Tibial nerve (tissue), 4 donors: ENCODE measurements around the gene MEA1. TPM values are rescaled to one million over a fixed set of nuclear protein-coding genes. Genes with fewer than 3 reads are reported as not detected.
"Not testable (repeated sequence)": the region's sequence is repeated elsewhere in the genome, so short reads cannot be mapped to it uniquely, and the experiment has no call there.

Experiments used
- DNase-seq, 2 donors: peaks; one replicate each; pipeline ENCODE4 v3.0.0-alpha.2; 2019; ENCODE audit warnings: low spot score in 2 of 2
- H3K27ac ChIP-seq, 4 donors: fragments of 200-600 bp; sonication (generic) in 3 of 4; one replicate each; pipeline ENCODE4 v1.5.1; 2017 to 2019; ENCODE audit warnings: mild to moderate bottlenecking in 1 of 4
- H3K27me3 ChIP-seq, 2 donors: fragments of 200-600 bp; sonication (generic) in 1 of 2; one replicate each; pipeline versions ENCODE4 v1.5.1 to v1.6.0; 2017 to 2019
- H3K36me3 ChIP-seq, 3 donors: fragments of 200-600 bp; sonication (generic); one replicate each; pipeline ENCODE4 v1.5.1; 2018 to 2019
- H3K4me1 ChIP-seq, 4 donors: fragments of 200-600 bp; sonication (generic) in 3 of 4; one replicate each; pipeline ENCODE4 v1.5.1; 2017 to 2019
- H3K4me3 ChIP-seq, 4 donors: fragments of 200-600 bp; sonication (generic) in 3 of 4; one replicate each; pipeline ENCODE4 v1.5.1; 2017 to 2019; ENCODE audit warnings: mild to moderate bottlenecking in 1 of 4, moderate library complexity in 1 of 4
- H3K9me3 ChIP-seq, 4 donors: fragments of 200-600 bp; sonication (generic) in 3 of 4; one replicate each; pipeline ENCODE4 v1.5.1; 2017 to 2019
- CTCF ChIP-seq, 5 experiments: fragments of 200-600 bp in 3 of 5; fragments of 450-650 bp in 2 of 5; sonication (generic) in 3 of 5; IDR thresholded peaks; one replicate each; pipeline ENCODE4 v1.5.1; 2016 to 2019; ENCODE audit warnings: antibody characterized with exemption in 5 of 5, mild to moderate bottlenecking in 3 of 5, moderate library complexity in 2 of 5
- EP300 ChIP-seq, 2 donors: sonication (generic); formaldehyde crosslinking; IDR thresholded peaks; one replicate each; pipeline ENCODE4 v1.6.1; 2017; ENCODE audit warnings: antibody characterized with exemption in 2 of 2, mild to moderate bottlenecking in 1 of 2
- POLR2A ChIP-seq, 2 donors: fragments of 450-650 bp; IDR thresholded peaks; one replicate each; pipeline ENCODE4 v1.6.1; 2017; ENCODE audit warnings: antibody characterized with exemption in 2 of 2, mild to moderate bottlenecking in 2 of 2, moderate library complexity in 2 of 2
- WGBS, 2 donors: methylation state at CpG; one replicate each; pipeline ENCODE4 v1.1.5; 2018; 5-methylcytosine and 5-hydroxymethylcytosine counted together
- total RNA-seq, 4 donors: library from RNA; depleted of rRNA; stranded (reverse); fragments of >200 nt; gene quantifications; one replicate each; pipeline ENCODE4 v1.1.0, GENCODE V29; 2016

MEA1 gene
- total RNA-seq, 4 donors from 2014 or later = 41.8 to 91.6 (median 67.4) TPM

- Histone ChIP-seq H3K36me3 (peaks cover 0 to 71% (median 8%) of the 10 kb centered on the region in 3 donors), H3K4me3 (no peak overlapping the region)
Observed at GRCh38 chr6:43007126-43007525, 6.6 kb downstream of the MEA1 start.

GRCh38 chr6:43006251-43006650, 7.5 kb downstream of the MEA1 start:
- H3K4me1 ChIP-seq = no peaks in the 10 kb centered on the region
- peaks cover 0 to 63% (median 5%) of the 10 kb centered on the region in 3 donors for H3K36me3 ChIP-seq
- TF ChIP-seq CTCF (IDR thresholded peaks at IDR 0.05) (no peak), POLR2A (IDR thresholded peaks at IDR 0.05) (no peak), EP300 (IDR thresholded peaks at IDR 0.05) (no peak)
- no peak for DNase-seq
- H3K9me3 ChIP-seq = no peaks in the 10 kb centered on the region
- H3K4me3 ChIP-seq = no peak overlapping the region
- H3K27ac ChIP-seq = no peak overlapping the region
- no peaks in the 10 kb centered on the region for H3K27me3 ChIP-seq
- WGBS, 2 donors = 91 to 97% methylated on average over 11 of the region's 11 CpGs

More at GRCh38 chr6:43007126-43007525, 6.6 kb downstream of the MEA1 start:
- 89 to 93% methylated on average over 9 of the region's 9 CpGs for WGBS, 2 donors
- no peak for DNase-seq
- Histone ChIP-seq H3K4me1 (peaks cover 0 to 8% (median 0%) of the 10 kb centered on the region in 4 donors), H3K27me3 (no peaks in the 10 kb centered on the region), H3K27ac (no peak overlapping the region), H3K9me3 (no peaks in the 10 kb centered on the region)
- TF ChIP-seq CTCF (IDR thresholded peaks at IDR 0.05) = no peak
- TF ChIP-seq EP300 (IDR thresholded peaks at IDR 0.05) = no peak
- TF ChIP-seq POLR2A (IDR thresholded peaks at IDR 0.05) = no peak

- Histone ChIP-seq H3K27ac (no peak overlapping the region), H3K36me3 (peaks cover 0 to 63% (median 5%) of the 10 kb centered on the region in 3 donors), H3K9me3 (no peaks in the 10 kb centered on the region), H3K4me3 (no peak overlapping the region), H3K4me1 (no peaks in the 10 kb centered on the region), H3K27me3 (no peaks in the 10 kb centered on the region)
- WGBS, 2 donors = 91 to 94% methylated on average over 5 of the region's 5 CpGs
- DNase-seq = no peak
- TF ChIP-seq POLR2A (IDR thresholded peaks at IDR 0.05) (no peak), EP300 (IDR thresholded peaks at IDR 0.05) (no peak), CTCF (IDR thresholded peaks at IDR 0.05) (no peak)
Observed at GRCh38 chr6:43005844-43006243, 7.9 kb downstream of the MEA1 start.

- Histone ChIP-seq H3K9me3 (no peaks in the 10 kb centered on the region), H3K36me3 (peaks cover 0 to 23% (median 0%) of the 10 kb centered on the region in 3 donors), H3K4me1 (no peaks in the 10 kb centered on the region), H3K27me3 (no peaks in the 10 kb centered on the region), H3K4me3 (no peak overlapping the region), H3K27ac (no peak overlapping the region)
- DNase-seq = no peak
- TF ChIP-seq EP300 (IDR thresholded peaks at IDR 0.05) = no peak
- no peak for TF ChIP-seq POLR2A (IDR thresholded peaks at IDR 0.05)
- no peak for TF ChIP-seq CTCF (IDR thresholded peaks at IDR 0.05)
- WGBS, 2 donors = 94 to 98% methylated on average over 8 of the region's 8 CpGs
Observed at GRCh38 chr6:43001843-43002242, 11.9 kb downstream of the MEA1 start.

- H3K27me3 ChIP-seq, DNase-seq, H3K4me3 ChIP-seq, H3K4me1 ChIP-seq, H3K27ac ChIP-seq, H3K9me3 ChIP-seq: not testable (repeated sequence)
- H3K36me3 ChIP-seq = peaks cover 0 to 21% (median 0%) of the 10 kb centered on the region in 3 donors
- 95 to 96% methylated on average over 9 of the region's 9 CpGs for WGBS, 2 donors
Observed at GRCh38 chr6:42998205-42998604, 15.5 kb downstream of the MEA1 start.

GRCh38 chr6:42996513-42996912, 17.2 kb downstream of the MEA1 start:
- TF ChIP-seq CTCF (IDR thresholded peaks at IDR 0.05) (no peak), POLR2A (IDR thresholded peaks at IDR 0.05) (no peak), EP300 (IDR thresholded peaks at IDR 0.05) (no peak)

More at GRCh38 chr6:42996513-42996912, 17.2 kb downstream of the MEA1 start:
- no peak overlapping the region for H3K4me3 ChIP-seq
- no peaks in the 10 kb centered on the region for H3K9me3 ChIP-seq
- H3K27me3 ChIP-seq = no peaks in the 10 kb centered on the region
- no peak overlapping the region for H3K27ac ChIP-seq
- H3K36me3 ChIP-seq = peaks cover 0 to 24% (median 0%) of the 10 kb centered on the region in 3 donors
- no peaks in the 10 kb centered on the region for H3K4me1 ChIP-seq
- DNase-seq = no peak
